Activated T-cell treated with anti-CD3 and anti-CD28 coated beads, Interleukin-2, amount 50 U/mL, for 4 hours (primary cell): Measurements from ENCODE around the gene ZNF69. TPM values are rescaled to one million over a fixed set of nuclear protein-coding genes. Genes with fewer than 3 reads are reported as not detected.
"Not testable (repeated sequence)": the region's sequence is repeated elsewhere in the genome, so short reads cannot be mapped to it uniquely, and the experiment has no call there.

Experiments used
- ATAC-seq, 2 donors: fragments of 200-7000 bp; cut with Tn5 transposase; one replicate each; pipeline ENCODE4 v1.10.0; 2021
- DNase-seq: peaks from one replicate; pipeline ENCODE4 v3.0.0-alpha.2; 2020
- H3K27me3 Mint-ChIP-seq: one replicate; pipeline ENCODE4 v1.8.0; 2021; ENCODE audit warnings: low read depth, mixed read lengths
- H3K36me3 Mint-ChIP-seq: one replicate; pipeline ENCODE4 v1.8.0; 2022; ENCODE audit warnings: mixed read lengths; ENCODE audit not compliant: insufficient read depth
- H3K4me1 Mint-ChIP-seq: one replicate; pipeline ENCODE4 v1.8.0; 2021; ENCODE audit warnings: low read depth, mixed read lengths
- H3K4me3 Mint-ChIP-seq: one replicate; pipeline ENCODE4 v1.8.0; 2021; ENCODE audit warnings: mild to moderate bottlenecking, moderate library complexity, mixed read lengths
- H3K9me3 Mint-ChIP-seq: one replicate; pipeline ENCODE4 v1.8.0; 2021; ENCODE audit warnings: mixed read lengths
- total RNA-seq, 3 donors: library from RNA; stranded (reverse); gene quantifications; one replicate each; pipeline ENCODE4 v1.2.1, GENCODE V29; 2021

Gene ZNF69
- total RNA-seq, 3 donors from 2014 or later: 0.78 to 1.2 (median 1.1) TPM

GRCh38 chr19:11925651-11926187, 38.1 kb downstream of the ZNF69 start:
- peak overlapping the region; percentile 98 for H3K4me3 Mint-ChIP-seq
- not testable (repeated sequence) for H3K36me3 Mint-ChIP-seq, DNase-seq, H3K27me3 Mint-ChIP-seq, ATAC-seq, H3K9me3 Mint-ChIP-seq
- H3K4me1 Mint-ChIP-seq: peaks cover 45% of the 10 kb centered on the region

GRCh38 chr19:11927227-11927626, 39.6 kb downstream of the ZNF69 start:
- peaks cover 4% of the 10 kb centered on the region for H3K9me3 Mint-ChIP-seq
- peaks cover 4% of the 10 kb centered on the region for H3K36me3 Mint-ChIP-seq
- no peaks in the 10 kb centered on the region for H3K27me3 Mint-ChIP-seq
- ATAC-seq (no peak), DNase-seq (no peak)
- no peak overlapping the region for H3K4me3 Mint-ChIP-seq
- H3K4me1 Mint-ChIP-seq: peaks cover 55% of the 10 kb centered on the region

GRCh38 chr19:11931051-11931450, 43.5 kb downstream of the ZNF69 start:
- ATAC-seq (no peak), DNase-seq (no peak)
- H3K4me1 Mint-ChIP-seq: peaks cover 40% of the 10 kb centered on the region
- no peak overlapping the region for H3K4me3 Mint-ChIP-seq
- H3K36me3 Mint-ChIP-seq: peaks cover 16% of the 10 kb centered on the region
- no peaks in the 10 kb centered on the region for H3K27me3 Mint-ChIP-seq
- peaks cover 8% of the 10 kb centered on the region for H3K9me3 Mint-ChIP-seq

DNA sequence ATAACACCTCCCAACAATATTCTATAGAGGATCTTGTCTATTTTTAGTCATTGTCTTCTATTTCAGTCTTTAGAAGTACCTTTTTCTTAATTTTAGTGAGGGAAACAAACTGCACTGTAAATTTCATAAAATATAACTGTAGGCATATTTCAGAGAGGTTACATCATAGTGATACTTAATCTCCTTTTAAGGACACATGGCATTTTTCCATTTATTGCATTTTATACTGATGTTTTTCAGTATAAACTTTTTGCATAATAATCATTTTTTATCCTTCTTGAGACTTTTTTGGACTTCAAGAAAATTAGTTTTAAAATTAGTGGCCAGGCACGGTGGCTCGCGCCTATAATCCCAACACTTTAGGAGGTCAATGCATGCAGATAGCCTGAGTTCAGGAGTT, 43.9 kb downstream of the ZNF69 start:
- no peak overlapping the region for H3K4me3 Mint-ChIP-seq
- H3K27me3 Mint-ChIP-seq: no peaks in the 10 kb centered on the region
- peaks cover 36% of the 10 kb centered on the region for H3K4me1 Mint-ChIP-seq
- H3K9me3 Mint-ChIP-seq: peaks cover 8% of the 10 kb centered on the region
- DNase-seq: no peak
- peaks cover 19% of the 10 kb centered on the region for H3K36me3 Mint-ChIP-seq
- no peak for ATAC-seq

DNA sequence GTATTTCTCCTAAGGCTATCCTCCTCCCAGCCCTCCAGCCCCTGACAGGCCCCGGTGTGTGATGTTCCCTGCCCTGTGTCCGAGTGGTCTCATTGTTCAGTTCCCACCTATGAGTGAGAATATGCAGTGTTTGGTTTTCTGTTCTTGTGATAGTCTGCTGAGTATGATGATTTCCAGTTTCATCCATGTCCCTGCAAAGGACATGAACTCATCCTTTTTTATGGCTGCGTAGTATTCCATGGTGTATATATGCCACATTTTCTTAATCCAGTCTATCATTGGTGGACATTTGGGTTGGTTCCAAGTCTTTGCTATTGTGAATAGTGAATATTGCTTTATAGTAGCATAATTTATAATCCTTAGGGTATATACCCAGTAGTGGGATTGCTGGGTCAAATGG, 48.2 kb downstream of the ZNF69 start:
- Mint-ChIP-seq H3K4me1 (peaks cover 19% of the 10 kb centered on the region), H3K9me3 (peaks cover 21% of the 10 kb centered on the region), H3K36me3 (peaks cover 50% of the 10 kb centered on the region)
- DNase-seq, H3K27me3 Mint-ChIP-seq, H3K4me3 Mint-ChIP-seq, ATAC-seq: not testable (repeated sequence)

- ATAC-seq, H3K4me3 Mint-ChIP-seq, DNase-seq, H3K27me3 Mint-ChIP-seq, H3K4me1 Mint-ChIP-seq: not testable (repeated sequence)
- Mint-ChIP-seq H3K9me3 (peaks cover 34% of the 10 kb centered on the region), H3K36me3 (peaks cover 62% of the 10 kb centered on the region)
Observed at GRCh38 chr19:11938383-11938782, 50.8 kb downstream of the ZNF69 start.

DNA sequence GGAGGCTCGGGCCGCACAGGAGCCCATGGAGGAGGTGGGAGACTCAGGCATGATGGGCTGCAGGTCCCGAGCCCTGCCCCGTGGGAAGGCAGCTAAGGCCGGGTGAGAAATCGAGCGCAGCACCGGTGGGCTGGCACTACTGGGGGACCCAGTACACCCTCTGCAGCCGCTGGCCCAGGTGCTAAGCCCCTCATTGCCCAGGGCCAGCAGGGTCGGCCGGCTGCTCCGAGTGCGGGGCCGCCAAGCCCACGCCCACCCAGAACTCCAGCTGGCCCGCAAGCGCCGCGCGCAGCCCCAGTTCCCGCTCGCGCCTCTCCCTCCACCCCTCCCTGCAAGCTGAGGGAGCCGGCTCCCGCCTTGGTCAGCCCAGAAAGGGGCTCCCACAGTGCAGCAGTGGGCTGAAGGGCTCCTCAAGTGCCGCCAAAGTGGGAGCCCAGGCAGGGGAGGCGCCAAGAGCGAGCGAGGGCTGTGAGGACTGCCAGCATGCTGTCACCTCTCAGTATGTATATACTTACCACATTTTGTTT, 53.8 kb downstream of the ZNF69 start:
- not testable (repeated sequence) for H3K27me3 Mint-ChIP-seq, DNase-seq, H3K4me3 Mint-ChIP-seq, ATAC-seq, H3K4me1 Mint-ChIP-seq
- H3K9me3 Mint-ChIP-seq: peaks cover 42% of the 10 kb centered on the region
- peaks cover 75% of the 10 kb centered on the region for H3K36me3 Mint-ChIP-seq

- peaks cover 76% of the 10 kb centered on the region for H3K36me3 Mint-ChIP-seq
- no peaks in the 10 kb centered on the region for H3K4me1 Mint-ChIP-seq
- H3K27me3 Mint-ChIP-seq: no peaks in the 10 kb centered on the region
- DNase-seq (no peak), ATAC-seq (no peak)
- peaks cover 43% of the 10 kb centered on the region for H3K9me3 Mint-ChIP-seq
- H3K4me3 Mint-ChIP-seq: no peak overlapping the region
Observed at GRCh38 chr19:11942008-11942842, 54.6 kb downstream of the ZNF69 start.

DNA sequence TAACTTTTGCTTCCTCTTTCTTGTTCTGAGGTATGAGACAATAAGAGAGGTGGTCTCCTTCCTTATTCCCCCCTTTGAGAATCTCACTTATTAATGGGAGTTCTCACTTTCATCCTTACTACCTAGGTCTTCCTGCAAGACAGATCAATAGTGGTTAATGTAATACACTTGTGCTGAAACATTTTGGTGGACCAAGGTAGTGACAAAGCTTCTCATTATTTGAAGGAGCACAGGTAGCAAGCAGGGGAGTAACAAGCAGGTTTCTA, 55.2 kb downstream of the ZNF69 start:
- H3K4me3 Mint-ChIP-seq: no peak overlapping the region
- DNase-seq: no peak
- ATAC-seq: no peak
- H3K36me3 Mint-ChIP-seq: peaks cover 79% of the 10 kb centered on the region
- H3K27me3 Mint-ChIP-seq: no peaks in the 10 kb centered on the region
- peaks cover 48% of the 10 kb centered on the region for H3K9me3 Mint-ChIP-seq
- H3K4me1 Mint-ChIP-seq: no peaks in the 10 kb centered on the region

GRCh38 chr19:11944656-11945055, 57.1 kb downstream of the ZNF69 start:
- Mint-ChIP-seq H3K9me3 (peaks cover 59% of the 10 kb centered on the region), H3K4me1 (no peaks in the 10 kb centered on the region), H3K36me3 (peaks cover 84% of the 10 kb centered on the region), H3K27me3 (no peaks in the 10 kb centered on the region), H3K4me3 (no peak overlapping the region)
- ATAC-seq: no peak
- DNase-seq: no peak

DNA sequence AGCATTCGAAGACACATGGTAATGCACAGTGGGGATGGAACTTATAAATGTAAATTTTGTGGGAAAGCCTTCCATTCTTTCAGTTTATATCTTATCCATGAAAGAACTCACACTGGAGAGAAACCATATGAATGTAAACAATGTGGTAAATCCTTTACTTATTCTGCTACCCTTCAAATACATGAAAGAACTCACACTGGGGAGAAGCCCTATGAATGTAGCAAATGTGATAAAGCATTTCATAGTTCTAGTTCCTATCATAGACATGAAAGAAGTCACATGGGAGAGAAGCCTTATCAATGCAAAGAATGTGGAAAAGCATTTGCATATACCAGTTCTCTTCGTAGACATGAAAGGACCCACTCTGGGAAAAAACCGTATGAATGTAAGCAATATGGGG, 61.1 kb downstream of the ZNF69 start:
- H3K4me3 Mint-ChIP-seq: no peak overlapping the region
- DNase-seq: no peak
- H3K4me1 Mint-ChIP-seq: no peaks in the 10 kb centered on the region
- H3K27me3 Mint-ChIP-seq: no peaks in the 10 kb centered on the region
- ATAC-seq: no peak
- peaks cover 50% of the 10 kb centered on the region for H3K9me3 Mint-ChIP-seq
- H3K36me3 Mint-ChIP-seq: peaks cover 79% of the 10 kb centered on the region

DNA sequence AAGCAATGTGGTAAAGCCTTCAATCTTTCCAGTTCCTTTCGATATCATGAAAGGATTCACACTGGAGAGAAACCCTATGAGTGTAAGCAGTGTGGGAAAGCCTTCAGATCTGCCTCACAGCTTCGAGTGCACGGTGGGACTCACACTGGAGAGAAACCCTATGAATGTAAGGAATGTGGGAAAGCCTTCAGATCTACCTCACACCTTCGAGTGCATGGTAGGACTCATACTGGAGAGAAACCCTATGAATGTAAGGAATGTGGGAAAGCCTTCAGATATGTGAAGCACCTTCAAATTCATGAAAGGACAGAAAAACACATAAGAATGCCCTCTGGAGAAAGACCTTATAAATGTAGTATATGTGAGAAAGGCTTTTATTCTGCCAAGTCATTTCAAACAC, 61.6 kb downstream of the ZNF69 start:
- H3K4me3 Mint-ChIP-seq: no peak overlapping the region
- H3K9me3 Mint-ChIP-seq: peaks cover 52% of the 10 kb centered on the region
- peaks cover 75% of the 10 kb centered on the region for H3K36me3 Mint-ChIP-seq
- ATAC-seq (no peak), DNase-seq (no peak)
- H3K4me1 Mint-ChIP-seq: no peaks in the 10 kb centered on the region
- H3K27me3 Mint-ChIP-seq: no peaks in the 10 kb centered on the region

DNA sequence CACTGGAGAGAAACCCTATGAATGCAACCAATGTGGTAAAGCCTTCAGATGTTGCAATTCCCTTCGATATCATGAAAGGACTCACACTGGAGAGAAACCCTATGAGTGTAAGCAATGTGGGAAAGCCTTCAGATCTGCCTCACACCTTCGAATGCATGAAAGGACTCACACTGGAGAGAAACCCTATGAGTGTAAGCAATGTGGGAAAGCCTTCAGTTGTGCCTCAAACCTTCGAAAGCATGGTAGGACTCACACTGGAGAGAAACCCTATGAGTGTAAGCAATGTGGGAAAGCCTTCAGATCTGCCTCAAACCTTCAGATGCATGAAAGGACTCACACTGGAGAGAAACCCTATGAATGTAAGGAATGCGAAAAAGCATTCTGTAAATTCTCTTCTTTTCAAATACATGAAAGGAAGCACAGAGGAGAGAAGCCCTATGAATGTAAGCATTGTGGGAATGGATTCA, 62.1 kb downstream of the ZNF69 start:
- peaks cover 56% of the 10 kb centered on the region for H3K9me3 Mint-ChIP-seq
- not testable (repeated sequence) for H3K4me1 Mint-ChIP-seq, H3K27me3 Mint-ChIP-seq, DNase-seq, ATAC-seq, H3K4me3 Mint-ChIP-seq
- peaks cover 70% of the 10 kb centered on the region for H3K36me3 Mint-ChIP-seq

DNA sequence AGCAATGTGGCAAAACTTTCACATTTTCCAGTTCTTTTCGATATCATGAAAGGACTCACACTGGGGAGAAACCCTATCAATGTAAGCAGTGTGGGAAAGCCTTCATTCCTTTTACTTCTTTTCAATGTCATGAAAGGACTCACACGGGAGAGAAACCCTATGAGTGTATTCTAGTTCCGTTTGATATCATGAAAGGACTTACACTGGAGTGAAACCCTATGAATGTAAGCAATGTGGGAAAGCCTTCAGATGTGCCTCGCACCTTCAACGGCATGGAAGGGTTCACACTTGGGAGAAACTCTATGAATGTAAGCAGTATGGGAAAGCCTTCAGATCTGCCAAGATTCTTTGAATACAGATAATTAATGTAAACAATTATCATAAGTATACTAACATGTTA, 62.7 kb downstream of the ZNF69 start:
- Mint-ChIP-seq H3K4me1 (no peaks in the 10 kb centered on the region), H3K36me3 (peaks cover 65% of the 10 kb centered on the region)

More for the DNA sequence above, 62.7 kb downstream of the ZNF69 start:
- H3K4me3 Mint-ChIP-seq: no peak overlapping the region
- ATAC-seq: no peak
- peaks cover 56% of the 10 kb centered on the region for H3K9me3 Mint-ChIP-seq
- no peak for DNase-seq
- no peaks in the 10 kb centered on the region for H3K27me3 Mint-ChIP-seq
